Liver (tissue), 3 donors: ENCODE measurements around the gene TPGS2.

Experiments
- ATF3 ChIP-seq: IDR thresholded peaks from 2 replicates; pipeline ENCODE4 v1.6.1; 2016; ENCODE audit warnings: antibody characterized with exemption
- EGR1 ChIP-seq, 2 donors: IDR thresholded peaks; 2 replicates each; pipeline ENCODE4 v1.6.1; 2016 to 2018; ENCODE audit warnings: antibody characterized with exemption in 2 of 2, low read depth in 2 of 2
- GABPA ChIP-seq, 2 donors: IDR thresholded peaks in 1 of 2; conservative IDR thresholded peaks in 1 of 2; 2 replicates each; pipeline ENCODE4 v1.6.1; 2016; ENCODE audit warnings: antibody characterized with exemption in 2 of 2, mild to moderate bottlenecking in 1 of 2, moderate library complexity in 1 of 2
- JUND ChIP-seq, 2 donors: IDR thresholded peaks; 2 replicates each; pipeline ENCODE4 v1.6.1; 2016; ENCODE audit warnings: antibody characterized with exemption in 2 of 2
- RXRA ChIP-seq, 2 donors: IDR thresholded peaks; 2 replicates each; pipeline ENCODE4 v1.6.1; 2017 to 2018; ENCODE audit warnings: antibody characterized with exemption in 2 of 2, mild to moderate bottlenecking in 1 of 2
- SP1 ChIP-seq: IDR thresholded peaks from 2 replicates; pipeline ENCODE4 v1.6.1; 2018; ENCODE audit warnings: antibody characterized with exemption, mild to moderate bottlenecking
- TF ChIP-seq, protein P1 (sequence below): fragments of 150-350 bp; IDR thresholded peaks from 2 replicates; pipeline ENCODE4 v1.5.1; 2017; ENCODE audit warnings: improper control_type of control experiment, low read depth, low read length; ENCODE audit not compliant: missing input control
- TF ChIP-seq, protein P2 (sequence below): IDR thresholded peaks from 2 replicates; pipeline ENCODE4 v1.6.1; 2016; ENCODE audit warnings: antibody characterized with exemption, mild to moderate bottlenecking
- donor health status: healthy.
- donor health status: healthy.

GRCh38 chr18:36835927-36836326 is 7.1 kb upstream of the TPGS2 start:
- TF ChIP-seq, protein P1, sequence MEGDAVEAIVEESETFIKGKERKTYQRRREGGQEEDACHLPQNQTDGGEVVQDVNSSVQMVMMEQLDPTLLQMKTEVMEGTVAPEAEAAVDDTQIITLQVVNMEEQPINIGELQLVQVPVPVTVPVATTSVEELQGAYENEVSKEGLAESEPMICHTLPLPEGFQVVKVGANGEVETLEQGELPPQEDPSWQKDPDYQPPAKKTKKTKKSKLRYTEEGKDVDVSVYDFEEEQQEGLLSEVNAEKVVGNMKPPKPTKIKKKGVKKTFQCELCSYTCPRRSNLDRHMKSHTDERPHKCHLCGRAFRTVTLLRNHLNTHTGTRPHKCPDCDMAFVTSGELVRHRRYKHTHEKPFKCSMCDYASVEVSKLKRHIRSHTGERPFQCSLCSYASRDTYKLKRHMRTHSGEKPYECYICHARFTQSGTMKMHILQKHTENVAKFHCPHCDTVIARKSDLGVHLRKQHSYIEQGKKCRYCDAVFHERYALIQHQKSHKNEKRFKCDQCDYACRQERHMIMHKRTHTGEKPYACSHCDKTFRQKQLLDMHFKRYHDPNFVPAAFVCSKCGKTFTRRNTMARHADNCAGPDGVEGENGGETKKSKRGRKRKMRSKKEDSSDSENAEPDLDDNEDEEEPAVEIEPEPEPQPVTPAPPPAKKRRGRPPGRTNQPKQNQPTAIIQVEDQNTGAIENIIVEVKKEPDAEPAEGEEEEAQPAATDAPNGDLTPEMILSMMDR, result no peak
- TF ChIP-seq SP1 (no peak), RXRA (IDR thresholded peaks at IDR 0.05) (no peak), GABPA (IDR thresholded peaks at IDR 0.05 in 1 of 2, conservative IDR thresholded peaks at IDR 0.05 in 1 of 2) (no peak), EGR1 (IDR thresholded peaks at IDR 0.05; ENCODE audit: low read depth in 2 of 2) (no peak), JUND (IDR thresholded peaks at IDR 0.05) (no peak), ATF3 (no peak)
- TF ChIP-seq, protein P2, sequence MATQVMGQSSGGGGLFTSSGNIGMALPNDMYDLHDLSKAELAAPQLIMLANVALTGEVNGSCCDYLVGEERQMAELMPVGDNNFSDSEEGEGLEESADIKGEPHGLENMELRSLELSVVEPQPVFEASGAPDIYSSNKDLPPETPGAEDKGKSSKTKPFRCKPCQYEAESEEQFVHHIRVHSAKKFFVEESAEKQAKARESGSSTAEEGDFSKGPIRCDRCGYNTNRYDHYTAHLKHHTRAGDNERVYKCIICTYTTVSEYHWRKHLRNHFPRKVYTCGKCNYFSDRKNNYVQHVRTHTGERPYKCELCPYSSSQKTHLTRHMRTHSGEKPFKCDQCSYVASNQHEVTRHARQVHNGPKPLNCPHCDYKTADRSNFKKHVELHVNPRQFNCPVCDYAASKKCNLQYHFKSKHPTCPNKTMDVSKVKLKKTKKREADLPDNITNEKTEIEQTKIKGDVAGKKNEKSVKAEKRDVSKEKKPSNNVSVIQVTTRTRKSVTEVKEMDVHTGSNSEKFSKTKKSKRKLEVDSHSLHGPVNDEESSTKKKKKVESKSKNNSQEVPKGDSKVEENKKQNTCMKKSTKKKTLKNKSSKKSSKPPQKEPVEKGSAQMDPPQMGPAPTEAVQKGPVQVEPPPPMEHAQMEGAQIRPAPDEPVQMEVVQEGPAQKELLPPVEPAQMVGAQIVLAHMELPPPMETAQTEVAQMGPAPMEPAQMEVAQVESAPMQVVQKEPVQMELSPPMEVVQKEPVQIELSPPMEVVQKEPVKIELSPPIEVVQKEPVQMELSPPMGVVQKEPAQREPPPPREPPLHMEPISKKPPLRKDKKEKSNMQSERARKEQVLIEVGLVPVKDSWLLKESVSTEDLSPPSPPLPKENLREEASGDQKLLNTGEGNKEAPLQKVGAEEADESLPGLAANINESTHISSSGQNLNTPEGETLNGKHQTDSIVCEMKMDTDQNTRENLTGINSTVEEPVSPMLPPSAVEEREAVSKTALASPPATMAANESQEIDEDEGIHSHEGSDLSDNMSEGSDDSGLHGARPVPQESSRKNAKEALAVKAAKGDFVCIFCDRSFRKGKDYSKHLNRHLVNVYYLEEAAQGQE, result no peak
